WTC11 (cell line): ENCODE data around the gene MRPL9. TPM values are rescaled to one million over a fixed set of nuclear protein-coding genes. Genes with fewer than 3 reads are reported as not detected.
"Not testable (repeated sequence)": the region's sequence is repeated elsewhere in the genome, so short reads cannot be mapped to it uniquely, and the experiment has no call there.

Experiments
- ATAC-seq: fragments of 200-7000 bp; cut with Tn5 transposase; 2 replicates; pipeline ENCODE4 v1.10.0; 2021; ENCODE audit warnings: mild to moderate bottlenecking, moderate library complexity
- CTCF ChIA-PET: fragments of 300-600 bp; sonication (Branson Sonifier 250); formaldehyde crosslinking; loops from one replicate; lab custom pipeline; 2021; ENCODE audit warnings: antibody characterized with exemption; lab: Charles Lee
- POLR2A ChIA-PET: fragments of 350-600 bp; sonication (Branson Sonifier 250); formaldehyde crosslinking; loops from one replicate; lab custom pipeline; 2021; ENCODE audit warnings: antibody characterized with exemption; lab: Charles Lee
- DNase-seq: peaks from one replicate; pipeline ENCODE4 v3.0.0; 2021; ENCODE audit warnings: low spot score
- H3K27ac Mint-ChIP-seq: 2 replicates; pipeline ENCODE4 v1.8.0; 2021; ENCODE audit warnings: mixed read lengths
- H3K27me3 Mint-ChIP-seq: 2 replicates; pipeline ENCODE4 v1.8.0; 2021; ENCODE audit warnings: low read depth, mild to moderate bottlenecking, moderate library complexity, mixed read lengths
- H3K36me3 Mint-ChIP-seq: 2 replicates; pipeline ENCODE4 v1.8.0; 2021; ENCODE audit warnings: mixed read lengths
- H3K4me1 Mint-ChIP-seq: 2 replicates; pipeline ENCODE4 v1.8.0; 2022; ENCODE audit warnings: mixed read lengths
- H3K4me3 Mint-ChIP-seq: 2 replicates; pipeline ENCODE4 v1.8.0; 2021; ENCODE audit warnings: mild to moderate bottlenecking, moderate library complexity, mixed read lengths
- H3K9me3 Mint-ChIP-seq: 2 replicates; pipeline ENCODE4 v1.8.0; 2021; ENCODE audit warnings: mixed read lengths
- CREB1 ChIP-seq: sonication (generic); formaldehyde crosslinking; IDR thresholded peaks from 2 replicates; pipeline ENCODE4 v1.8.0; 2023; ENCODE audit warnings: mild to moderate bottlenecking, missing genetic modification reagents
- GABPB1 ChIP-seq: sonication (generic); formaldehyde crosslinking; IDR thresholded peaks from 2 replicates; pipeline ENCODE4 v1.8.1; 2023; ENCODE audit warnings: mild to moderate bottlenecking, missing genetic modification reagents
- IRF2 ChIP-seq: sonication (generic); formaldehyde crosslinking; IDR thresholded peaks from 2 replicates; pipeline ENCODE4 v1.8.0; 2022; ENCODE audit warnings: low read depth, missing genetic modification reagents, borderline replicate concordance
- KAT7 ChIP-seq: sonication (generic); formaldehyde crosslinking; IDR thresholded peaks from 2 replicates; pipeline ENCODE4 v1.8.1; 2023; ENCODE audit warnings: missing genetic modification reagents, mild to moderate bottlenecking, borderline replicate concordance
- MYBL2 ChIP-seq: sonication (generic); formaldehyde crosslinking; IDR thresholded peaks from 2 replicates; pipeline ENCODE4 v1.8.1; 2023; ENCODE audit warnings: mild to moderate bottlenecking, moderate library complexity, missing genetic modification reagents
- NFATC4 ChIP-seq: fragments of 250-450 bp; sonication (Bioruptor Pico); IDR thresholded peaks from 2 replicates; pipeline ENCODE4 v1.9.0; 2021; ENCODE audit warnings: mild to moderate bottlenecking
- NFE2L1 ChIP-seq: sonication (generic); formaldehyde crosslinking; IDR thresholded peaks from 2 replicates; pipeline ENCODE4 v1.8.1; 2023; ENCODE audit warnings: missing genetic modification reagents
- NR2C2 ChIP-seq: sonication (generic); formaldehyde crosslinking; IDR thresholded peaks from 2 replicates; pipeline ENCODE4 v1.8.0; 2022; ENCODE audit warnings: mild to moderate bottlenecking, missing genetic modification reagents
- SMAD4 ChIP-seq: sonication (generic); formaldehyde crosslinking; IDR thresholded peaks from 2 replicates; pipeline ENCODE4 v1.8.0; 2022; ENCODE audit warnings: mild to moderate bottlenecking, missing genetic modification reagents
- ZBTB21 ChIP-seq: sonication (generic); formaldehyde crosslinking; IDR thresholded peaks from 2 replicates; pipeline ENCODE4 v1.8.1; 2023; ENCODE audit warnings: mild to moderate bottlenecking, missing genetic modification reagents, borderline replicate concordance
- ZNF317 ChIP-seq: sonication (generic); formaldehyde crosslinking; IDR thresholded peaks from 2 replicates; pipeline ENCODE4 v1.8.1; 2023; ENCODE audit warnings: low read depth, mild to moderate bottlenecking, moderate library complexity, missing genetic modification reagents, borderline replicate concordance
- ZNF396 ChIP-seq: fragments of 250-450 bp; sonication (Bioruptor Pico); IDR thresholded peaks from 2 replicates; pipeline ENCODE4 v1.8.0; 2021; ENCODE audit warnings: mild to moderate bottlenecking, moderate library complexity, borderline replicate concordance
- ZNF671 ChIP-seq: fragments of 250-450 bp; sonication (Bioruptor Pico); IDR thresholded peaks from 2 replicates; pipeline ENCODE4 v1.8.0; 2021; ENCODE audit warnings: mild to moderate bottlenecking
- total RNA-seq: library from RNA; stranded (reverse); gene quantifications from 3 replicates; pipeline ENCODE4 v1.2.3, GENCODE V29; 2021
- TF ChIP-seq, protein P1 (sequence below): sonication (generic); formaldehyde crosslinking; conservative IDR thresholded peaks from 2 replicates; pipeline ENCODE4 v1.8.1; 2023; ENCODE audit warnings: mild to moderate bottlenecking, low read depth, missing genetic modification reagents, moderate library complexity
- TF ChIP-seq, protein P2 (sequence below): fragments of 250-450 bp; sonication (Bioruptor Pico); IDR thresholded peaks from 2 replicates; pipeline ENCODE4 v1.9.0; 2021; ENCODE audit warnings: moderate library complexity, mild to moderate bottlenecking, inconsistent platforms, borderline replicate concordance
- TF ChIP-seq, protein P3 (sequence below): sonication (generic); formaldehyde crosslinking; IDR thresholded peaks from 2 replicates; pipeline ENCODE4 v1.8.0; 2022; ENCODE audit warnings: mild to moderate bottlenecking, missing genetic modification reagents
- TF ChIP-seq, protein P4 (sequence below): fragments of 250-450 bp; sonication (Bioruptor Pico); conservative IDR thresholded peaks from 2 replicates; pipeline ENCODE4 v1.9.0; 2021; ENCODE audit warnings: mild to moderate bottlenecking
- TF ChIP-seq, protein P5 (sequence below): fragments of 250-450 bp; sonication (Bioruptor Pico); IDR thresholded peaks from 2 replicates; pipeline ENCODE4 v1.9.0; 2021; ENCODE audit warnings: mild to moderate bottlenecking
- TF ChIP-seq, protein P6 (sequence below): fragments of 250-450 bp; sonication (Bioruptor Pico); IDR thresholded peaks from 2 replicates; pipeline ENCODE4 v2.1.2; 2022; ENCODE audit warnings: mild to moderate bottlenecking, moderate library complexity
- TF ChIP-seq, protein P7 (sequence below): sonication (generic); formaldehyde crosslinking; IDR thresholded peaks from 2 replicates; pipeline ENCODE4 v1.8.1; 2022; ENCODE audit warnings: low read depth, mild to moderate bottlenecking, moderate library complexity, missing genetic modification reagents, borderline replicate concordance

Gene MRPL9
- total RNA-seq, 1 experiment from 2014 or later: 99.3 TPM

DNA sequence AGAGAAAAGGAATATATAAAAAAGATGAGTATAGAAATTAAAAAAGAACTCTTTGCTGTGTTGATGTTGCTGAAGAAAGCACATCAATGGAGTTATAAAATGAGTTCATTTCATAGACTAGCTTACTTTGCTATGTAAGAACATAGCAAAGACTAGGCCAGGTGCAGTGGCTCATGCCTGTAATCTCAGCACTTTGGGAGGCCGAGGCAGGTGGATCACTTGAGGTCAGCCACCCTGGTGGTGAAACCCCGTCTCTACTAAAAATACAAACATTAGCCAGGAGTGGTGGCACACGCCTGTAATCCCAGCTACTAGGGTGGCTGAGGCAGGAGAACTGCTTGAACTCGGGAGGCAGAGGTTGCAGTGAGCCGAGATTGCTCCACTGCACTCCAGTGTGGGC, 18.7 kb upstream of the MRPL9 start:
- CTCF ChIA-PET, H3K4me3 Mint-ChIP-seq, H3K27me3 Mint-ChIP-seq, ATAC-seq, H3K4me1 Mint-ChIP-seq, H3K9me3 Mint-ChIP-seq, DNase-seq, POLR2A ChIA-PET, H3K27ac Mint-ChIP-seq: not testable (repeated sequence)
- H3K36me3 Mint-ChIP-seq: peaks cover 26% of the 10 kb centered on the region

DNA sequence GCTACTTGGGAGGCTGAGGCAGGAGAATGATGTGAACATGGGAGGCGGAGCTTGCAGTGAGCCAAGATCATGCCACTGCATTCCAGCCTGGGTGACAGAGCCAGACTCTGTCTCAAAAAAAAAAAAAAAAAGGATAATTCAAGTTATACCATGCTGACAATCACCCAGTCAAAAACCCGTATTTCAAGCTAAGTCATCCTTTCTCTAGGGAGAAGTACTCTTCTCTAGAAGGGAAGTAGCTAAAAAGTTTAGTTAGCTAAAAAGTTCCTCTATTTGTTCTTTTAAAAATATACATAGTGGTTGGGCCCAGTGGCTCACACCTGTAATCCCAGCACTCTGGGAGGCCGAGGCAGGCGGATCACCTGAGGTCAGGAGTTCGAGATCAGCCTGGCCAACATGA, 17.4 kb upstream of the MRPL9 start:
- CTCF ChIA-PET, DNase-seq, H3K27ac Mint-ChIP-seq, ATAC-seq, POLR2A ChIA-PET, H3K27me3 Mint-ChIP-seq, H3K9me3 Mint-ChIP-seq, H3K4me1 Mint-ChIP-seq, H3K4me3 Mint-ChIP-seq: not testable (repeated sequence)
- peaks cover 33% of the 10 kb centered on the region for H3K36me3 Mint-ChIP-seq

DNA sequence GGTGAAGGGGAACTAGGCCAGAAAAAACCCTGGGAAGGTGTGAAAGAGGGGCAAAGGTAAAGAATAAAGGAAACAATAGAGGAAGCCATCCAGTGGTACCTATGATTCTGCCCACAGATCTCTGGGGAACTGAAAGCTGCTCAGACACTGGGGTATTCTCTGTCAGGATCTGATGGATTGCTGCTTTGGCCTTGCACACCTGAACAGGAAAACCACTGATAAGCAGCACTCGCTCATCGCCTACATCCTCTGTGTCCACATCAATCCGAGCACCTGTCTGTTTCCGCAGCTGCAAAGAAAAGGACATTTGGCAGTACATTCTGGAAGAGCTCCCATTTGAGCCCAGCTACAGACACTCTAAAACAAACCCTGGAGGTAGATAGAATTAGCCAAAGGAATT, 16.6 kb upstream of the MRPL9 start:
- POLR2A ChIA-PET: no interaction called here
- TF ChIP-seq KAT7 (CRISPR knock-in tag): no peak
- no peak for TF ChIP-seq NR2C2 (CRISPR knock-in tag)
- no peak for TF ChIP-seq ZNF671 (CRISPR knock-in tag)
- no peak for TF ChIP-seq NFATC4 (CRISPR knock-in tag)
- TF ChIP-seq, protein P1, sequence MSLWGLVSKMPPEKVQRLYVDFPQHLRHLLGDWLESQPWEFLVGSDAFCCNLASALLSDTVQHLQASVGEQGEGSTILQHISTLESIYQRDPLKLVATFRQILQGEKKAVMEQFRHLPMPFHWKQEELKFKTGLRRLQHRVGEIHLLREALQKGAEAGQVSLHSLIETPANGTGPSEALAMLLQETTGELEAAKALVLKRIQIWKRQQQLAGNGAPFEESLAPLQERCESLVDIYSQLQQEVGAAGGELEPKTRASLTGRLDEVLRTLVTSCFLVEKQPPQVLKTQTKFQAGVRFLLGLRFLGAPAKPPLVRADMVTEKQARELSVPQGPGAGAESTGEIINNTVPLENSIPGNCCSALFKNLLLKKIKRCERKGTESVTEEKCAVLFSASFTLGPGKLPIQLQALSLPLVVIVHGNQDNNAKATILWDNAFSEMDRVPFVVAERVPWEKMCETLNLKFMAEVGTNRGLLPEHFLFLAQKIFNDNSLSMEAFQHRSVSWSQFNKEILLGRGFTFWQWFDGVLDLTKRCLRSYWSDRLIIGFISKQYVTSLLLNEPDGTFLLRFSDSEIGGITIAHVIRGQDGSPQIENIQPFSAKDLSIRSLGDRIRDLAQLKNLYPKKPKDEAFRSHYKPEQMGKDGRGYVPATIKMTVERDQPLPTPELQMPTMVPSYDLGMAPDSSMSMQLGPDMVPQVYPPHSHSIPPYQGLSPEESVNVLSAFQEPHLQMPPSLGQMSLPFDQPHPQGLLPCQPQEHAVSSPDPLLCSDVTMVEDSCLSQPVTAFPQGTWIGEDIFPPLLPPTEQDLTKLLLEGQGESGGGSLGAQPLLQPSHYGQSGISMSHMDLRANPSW (CRISPR knock-in tag): no peak
- TF ChIP-seq, protein P2, sequence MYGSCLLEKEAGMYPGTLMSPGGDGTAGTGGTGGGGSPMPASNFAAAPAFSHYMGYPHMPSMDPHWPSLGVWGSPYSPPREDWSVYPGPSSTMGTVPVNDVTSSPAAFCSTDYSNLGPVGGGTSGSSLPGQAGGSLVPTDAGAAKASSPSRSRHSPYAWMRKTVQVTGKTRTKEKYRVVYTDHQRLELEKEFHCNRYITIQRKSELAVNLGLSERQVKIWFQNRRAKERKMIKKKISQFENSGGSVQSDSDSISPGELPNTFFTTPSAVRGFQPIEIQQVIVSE (CRISPR knock-in tag): no peak
- TF ChIP-seq ZNF317 (CRISPR knock-in tag): no peak
- TF ChIP-seq GABPB1: no peak
- TF ChIP-seq, protein P3, sequence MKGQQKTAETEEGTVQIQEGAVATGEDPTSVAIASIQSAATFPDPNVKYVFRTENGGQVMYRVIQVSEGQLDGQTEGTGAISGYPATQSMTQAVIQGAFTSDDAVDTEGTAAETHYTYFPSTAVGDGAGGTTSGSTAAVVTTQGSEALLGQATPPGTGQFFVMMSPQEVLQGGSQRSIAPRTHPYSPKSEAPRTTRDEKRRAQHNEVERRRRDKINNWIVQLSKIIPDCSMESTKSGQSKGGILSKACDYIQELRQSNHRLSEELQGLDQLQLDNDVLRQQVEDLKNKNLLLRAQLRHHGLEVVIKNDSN (CRISPR knock-in tag): no peak
- no peak for TF ChIP-seq ZNF396 (CRISPR knock-in tag)
- TF ChIP-seq, all 79 proteins: peak for 0
- CTCF ChIA-PET: no interaction called here
- H3K4me1 Mint-ChIP-seq: no peaks in the 10 kb centered on the region
- DNase-seq (no peak), ATAC-seq (no peak)
- no peaks in the 10 kb centered on the region for H3K27me3 Mint-ChIP-seq
- no peaks in the 10 kb centered on the region for H3K9me3 Mint-ChIP-seq
- peaks cover 38% of the 10 kb centered on the region for H3K36me3 Mint-ChIP-seq
- H3K27ac Mint-ChIP-seq: no peak overlapping the region
- H3K4me3 Mint-ChIP-seq: no peak overlapping the region

DNA sequence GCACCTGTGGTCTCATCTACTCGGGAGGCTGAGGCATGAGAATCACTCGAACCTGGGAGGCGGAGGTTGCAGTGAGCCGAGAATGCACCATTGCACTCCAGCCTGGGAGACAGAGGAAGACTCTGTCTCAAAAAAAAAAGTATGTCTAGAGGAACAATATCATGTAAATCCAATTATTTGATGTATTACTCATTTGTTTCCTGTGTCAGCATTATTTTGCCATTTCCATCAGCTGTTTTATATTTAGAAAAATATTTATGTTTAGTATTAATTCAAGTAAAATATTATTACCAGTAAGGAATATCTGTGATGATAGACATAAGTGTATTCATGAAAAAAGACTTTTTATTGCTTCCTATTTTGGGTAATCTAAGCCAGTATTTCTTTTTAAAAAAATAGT, 14.0 kb upstream of the MRPL9 start:
- no peak overlapping the region for H3K27ac Mint-ChIP-seq
- POLR2A ChIA-PET: no interaction called here
- H3K9me3 Mint-ChIP-seq: no peaks in the 10 kb centered on the region
- CTCF ChIA-PET: no interaction called here
- DNase-seq: no peak
- no peaks in the 10 kb centered on the region for H3K4me1 Mint-ChIP-seq
- peaks cover 46% of the 10 kb centered on the region for H3K36me3 Mint-ChIP-seq
- H3K4me3 Mint-ChIP-seq: no peak overlapping the region
- no peaks in the 10 kb centered on the region for H3K27me3 Mint-ChIP-seq
- no peak for ATAC-seq
- TF ChIP-seq, protein P4, sequence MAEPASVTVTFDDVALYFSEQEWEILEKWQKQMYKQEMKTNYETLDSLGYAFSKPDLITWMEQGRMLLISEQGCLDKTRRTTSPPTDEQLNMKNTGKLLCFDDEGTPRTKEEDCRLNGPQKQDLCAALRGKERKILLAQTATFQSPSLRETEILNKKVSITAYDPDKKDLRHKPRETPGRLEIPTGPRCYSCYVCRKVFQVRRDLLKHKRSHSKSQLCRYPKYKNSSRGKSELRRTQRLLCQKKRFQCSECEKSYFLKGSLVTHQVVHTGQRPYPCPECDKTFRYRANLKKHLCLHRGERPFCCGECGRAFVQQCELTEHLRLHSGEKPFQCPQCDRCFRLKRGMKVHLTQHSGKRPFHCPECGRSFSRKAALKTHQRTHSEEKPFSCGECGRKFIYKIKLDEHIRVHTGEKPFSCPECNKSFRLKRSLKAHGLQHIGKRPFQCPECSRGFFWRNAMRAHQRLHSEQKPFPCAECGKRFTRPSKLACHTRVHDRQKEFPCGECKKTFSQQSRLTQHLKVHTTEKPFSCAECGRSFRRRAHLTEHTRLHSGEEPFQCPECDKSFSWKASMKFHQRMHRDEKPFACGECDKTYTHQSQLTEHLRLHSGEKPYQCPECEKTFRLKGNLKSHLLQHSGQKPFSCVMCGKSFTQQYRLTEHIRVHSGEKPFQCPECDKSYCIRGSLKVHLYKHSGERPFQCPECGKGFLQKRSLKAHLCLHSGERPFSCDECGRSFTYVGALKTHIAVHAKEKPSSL (CRISPR knock-in tag): no peak
- TF ChIP-seq IRF2 (CRISPR knock-in tag) (no peak), NFE2L1 (CRISPR knock-in tag) (no peak), MYBL2 (no peak), CREB1 (no peak), ZBTB21 (CRISPR knock-in tag) (no peak), SMAD4 (CRISPR knock-in tag) (no peak)
- TF ChIP-seq, protein P3 (CRISPR knock-in tag): no peak
- TF ChIP-seq, protein P5, sequence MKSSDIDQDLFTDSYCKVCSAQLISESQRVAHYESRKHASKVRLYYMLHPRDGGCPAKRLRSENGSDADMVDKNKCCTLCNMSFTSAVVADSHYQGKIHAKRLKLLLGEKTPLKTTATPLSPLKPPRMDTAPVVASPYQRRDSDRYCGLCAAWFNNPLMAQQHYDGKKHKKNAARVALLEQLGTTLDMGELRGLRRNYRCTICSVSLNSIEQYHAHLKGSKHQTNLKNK (CRISPR knock-in tag): no peak
- TF ChIP-seq, protein P6, sequence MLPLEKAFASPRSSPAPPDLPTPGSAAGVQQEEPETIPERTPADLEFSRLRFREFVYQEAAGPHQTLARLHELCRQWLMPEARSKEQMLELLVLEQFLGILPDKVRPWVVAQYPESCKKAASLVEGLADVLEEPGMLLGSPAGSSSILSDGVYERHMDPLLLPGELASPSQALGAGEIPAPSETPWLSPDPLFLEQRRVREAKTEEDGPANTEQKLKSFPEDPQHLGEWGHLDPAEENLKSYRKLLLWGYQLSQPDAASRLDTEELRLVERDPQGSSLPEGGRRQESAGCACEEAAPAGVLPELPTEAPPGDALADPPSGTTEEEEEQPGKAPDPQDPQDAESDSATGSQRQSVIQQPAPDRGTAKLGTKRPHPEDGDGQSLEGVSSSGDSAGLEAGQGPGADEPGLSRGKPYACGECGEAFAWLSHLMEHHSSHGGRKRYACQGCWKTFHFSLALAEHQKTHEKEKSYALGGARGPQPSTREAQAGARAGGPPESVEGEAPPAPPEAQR (CRISPR knock-in tag): no peak
- TF ChIP-seq, protein P7, sequence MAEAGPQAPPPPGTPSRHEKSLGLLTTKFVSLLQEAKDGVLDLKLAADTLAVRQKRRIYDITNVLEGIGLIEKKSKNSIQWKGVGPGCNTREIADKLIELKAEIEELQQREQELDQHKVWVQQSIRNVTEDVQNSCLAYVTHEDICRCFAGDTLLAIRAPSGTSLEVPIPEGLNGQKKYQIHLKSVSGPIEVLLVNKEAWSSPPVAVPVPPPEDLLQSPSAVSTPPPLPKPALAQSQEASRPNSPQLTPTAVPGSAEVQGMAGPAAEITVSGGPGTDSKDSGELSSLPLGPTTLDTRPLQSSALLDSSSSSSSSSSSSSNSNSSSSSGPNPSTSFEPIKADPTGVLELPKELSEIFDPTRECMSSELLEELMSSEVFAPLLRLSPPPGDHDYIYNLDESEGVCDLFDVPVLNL (CRISPR knock-in tag): no peak
